Nephron (organoid): ENCODE results near the gene NADK.
"Not testable (repeated sequence)": the region's sequence is repeated elsewhere in the genome, so short reads cannot be mapped to it uniquely, and the experiment has no call there.

Experiments used
- H3K27ac Mint-ChIP-seq, 3 experiments: 2 replicates each; pipeline ENCODE4 v1.8.0; 2020; ENCODE audit warnings: mixed read lengths in 3 of 3, mild to moderate bottlenecking in 2 of 3, moderate library complexity in 1 of 3
- H3K27me3 Mint-ChIP-seq: 2 replicates; pipeline ENCODE4 v1.8.0; 2021; ENCODE audit warnings: low read depth, mild to moderate bottlenecking, moderate library complexity, mixed read lengths
- H3K36me3 Mint-ChIP-seq: 2 replicates; pipeline ENCODE4 v1.8.0; 2020; ENCODE audit warnings: low read depth, mixed read lengths
- H3K4me1 Mint-ChIP-seq: 2 replicates; pipeline ENCODE4 v1.8.0; 2020; ENCODE audit warnings: mixed read lengths
- H3K4me3 Mint-ChIP-seq, 3 experiments: 2 replicates each; pipeline ENCODE4 v1.8.0; 2020; ENCODE audit warnings: mild to moderate bottlenecking in 3 of 3, mixed read lengths in 3 of 3, moderate library complexity in 2 of 3
- H3K9me3 Mint-ChIP-seq: 2 replicates; pipeline ENCODE4 v1.8.0; 2020; ENCODE audit warnings: mixed read lengths
- CTCF ChIP-seq, 3 experiments: fragments of 200-600 bp; sonication (generic); IDR thresholded peaks; one replicate each; pipeline ENCODE4 v1.5.0; 2021; ENCODE audit warnings: antibody characterized with exemption in 3 of 3; ENCODE audit not compliant: unreplicated experiment in 3 of 3

The NADK gene

GRCh38 chr1:1755426-1755825 lies 22.8 kb downstream of the NADK start:
- H3K36me3 Mint-ChIP-seq = peaks cover 27% of the 10 kb centered on the region
- no peaks in the 10 kb centered on the region for H3K4me1 Mint-ChIP-seq
- H3K27ac Mint-ChIP-seq = no peak overlapping the region
- H3K27me3 Mint-ChIP-seq = no peaks in the 10 kb centered on the region
- no peak overlapping the region for H3K4me3 Mint-ChIP-seq
- no peak for TF ChIP-seq CTCF (IDR thresholded peaks at IDR 0.05; ENCODE audit: unreplicated experiment in 3 of 3)
- H3K9me3 Mint-ChIP-seq = no peaks in the 10 kb centered on the region

GRCh38 chr1:1754051-1754815 lies 24.0 kb downstream of the NADK start:
- Mint-ChIP-seq H3K9me3 (no peaks in the 10 kb centered on the region), H3K4me3 (no peak overlapping the region), H3K27ac (no peak overlapping the region), H3K27me3 (no peaks in the 10 kb centered on the region), H3K4me1 (no peaks in the 10 kb centered on the region), H3K36me3 (peaks cover 27% of the 10 kb centered on the region)
- no peak for TF ChIP-seq CTCF (IDR thresholded peaks at IDR 0.05; ENCODE audit: unreplicated experiment in 3 of 3)

GRCh38 chr1:1753607-1754005 lies 24.7 kb downstream of the NADK start:
- Mint-ChIP-seq H3K27ac (no peak overlapping the region), H3K36me3 (peaks cover 27% of the 10 kb centered on the region), H3K4me1 (peaks cover 1% of the 10 kb centered on the region), H3K9me3 (no peaks in the 10 kb centered on the region), H3K4me3 (no peak overlapping the region), H3K27me3 (no peaks in the 10 kb centered on the region)
- TF ChIP-seq CTCF (IDR thresholded peaks at IDR 0.05; ENCODE audit: unreplicated experiment in 3 of 3) = no peak

GRCh38 chr1:1752636-1753606 lies 25.3 kb downstream of the NADK start:
- Mint-ChIP-seq H3K4me3 (no peak overlapping the region), H3K9me3 (no peaks in the 10 kb centered on the region), H3K27ac (no peak overlapping the region), H3K27me3 (no peaks in the 10 kb centered on the region), H3K4me1 (peaks cover 5% of the 10 kb centered on the region), H3K36me3 (peaks cover 20% of the 10 kb centered on the region)
- no peak for TF ChIP-seq CTCF (IDR thresholded peaks at IDR 0.05; ENCODE audit: unreplicated experiment in 3 of 3)

- Mint-ChIP-seq H3K36me3 (peaks cover 16% of the 10 kb centered on the region), H3K27ac (no peak overlapping the region), H3K27me3 (no peaks in the 10 kb centered on the region), H3K9me3 (no peaks in the 10 kb centered on the region), H3K4me1 (peaks cover 5% of the 10 kb centered on the region), H3K4me3 (no peak overlapping the region)
- TF ChIP-seq CTCF (IDR thresholded peaks at IDR 0.05; ENCODE audit: unreplicated experiment in 3 of 3) = no peak
These were observed 26.1 kb downstream of the NADK start for GRCh38 chr1:1752190-1752589.

- not testable (repeated sequence) for H3K36me3 Mint-ChIP-seq, H3K27ac Mint-ChIP-seq, H3K27me3 Mint-ChIP-seq, H3K4me1 Mint-ChIP-seq, H3K4me3 Mint-ChIP-seq, H3K9me3 Mint-ChIP-seq
These were observed 28.3 kb downstream of the NADK start for GRCh38 chr1:1749941-1750340.
